ENCODE data around the gene MYO1E.

DNA sequence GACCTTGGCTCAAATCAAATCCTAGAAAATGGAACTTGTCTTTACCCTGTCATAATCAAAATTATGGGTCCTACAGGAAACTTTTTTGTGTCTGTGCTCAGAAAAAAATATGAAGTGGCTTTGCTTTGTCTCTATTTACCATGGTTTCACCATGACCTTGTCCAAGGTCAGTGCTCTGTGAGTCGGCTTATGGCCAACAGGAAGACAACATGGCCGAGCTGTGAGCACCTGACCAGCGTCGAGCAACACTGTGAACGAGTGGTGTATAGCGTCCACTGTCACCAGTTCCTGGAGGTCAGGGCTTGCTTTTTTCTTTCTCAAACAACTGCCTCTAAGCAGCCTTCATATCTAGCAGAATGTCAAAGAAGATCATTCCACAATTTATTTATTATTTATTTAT, 67.9 kb downstream of the MYO1E start:
- TF ChIP-seq, protein P1, sequence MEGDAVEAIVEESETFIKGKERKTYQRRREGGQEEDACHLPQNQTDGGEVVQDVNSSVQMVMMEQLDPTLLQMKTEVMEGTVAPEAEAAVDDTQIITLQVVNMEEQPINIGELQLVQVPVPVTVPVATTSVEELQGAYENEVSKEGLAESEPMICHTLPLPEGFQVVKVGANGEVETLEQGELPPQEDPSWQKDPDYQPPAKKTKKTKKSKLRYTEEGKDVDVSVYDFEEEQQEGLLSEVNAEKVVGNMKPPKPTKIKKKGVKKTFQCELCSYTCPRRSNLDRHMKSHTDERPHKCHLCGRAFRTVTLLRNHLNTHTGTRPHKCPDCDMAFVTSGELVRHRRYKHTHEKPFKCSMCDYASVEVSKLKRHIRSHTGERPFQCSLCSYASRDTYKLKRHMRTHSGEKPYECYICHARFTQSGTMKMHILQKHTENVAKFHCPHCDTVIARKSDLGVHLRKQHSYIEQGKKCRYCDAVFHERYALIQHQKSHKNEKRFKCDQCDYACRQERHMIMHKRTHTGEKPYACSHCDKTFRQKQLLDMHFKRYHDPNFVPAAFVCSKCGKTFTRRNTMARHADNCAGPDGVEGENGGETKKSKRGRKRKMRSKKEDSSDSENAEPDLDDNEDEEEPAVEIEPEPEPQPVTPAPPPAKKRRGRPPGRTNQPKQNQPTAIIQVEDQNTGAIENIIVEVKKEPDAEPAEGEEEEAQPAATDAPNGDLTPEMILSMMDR (conservative IDR thresholded peaks at IDR 0.05; ENCODE audit: low read depth, low read length) = no peak
- TF ChIP-seq POLR2A (IDR thresholded peaks at IDR 0.05; ENCODE audit: low read depth, low read length) (no peak), RAD21 (IDR thresholded peaks at IDR 0.05; ENCODE audit: low read length) (no peak), MAFK (IDR thresholded peaks at IDR 0.05; ENCODE audit: low read depth, low read length) (no peak), CHD1 (IDR thresholded peaks at IDR 0.05; ENCODE audit: low read depth, low read length) (no peak)
- TF ChIP-seq, protein P2, sequence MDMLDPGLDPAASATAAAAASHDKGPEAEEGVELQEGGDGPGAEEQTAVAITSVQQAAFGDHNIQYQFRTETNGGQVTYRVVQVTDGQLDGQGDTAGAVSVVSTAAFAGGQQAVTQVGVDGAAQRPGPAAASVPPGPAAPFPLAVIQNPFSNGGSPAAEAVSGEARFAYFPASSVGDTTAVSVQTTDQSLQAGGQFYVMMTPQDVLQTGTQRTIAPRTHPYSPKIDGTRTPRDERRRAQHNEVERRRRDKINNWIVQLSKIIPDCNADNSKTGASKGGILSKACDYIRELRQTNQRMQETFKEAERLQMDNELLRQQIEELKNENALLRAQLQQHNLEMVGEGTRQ (IDR thresholded peaks at IDR 0.05; ENCODE audit: low read depth, low read length) = no peak

All from IMR-90 (cell line).